ENCODE data around the gene LRRC75B. TPM values are rescaled to one million over a fixed set of nuclear protein-coding genes. Genes with fewer than 3 reads are reported as not detected.
"Not testable (repeated sequence)": the region's sequence is repeated elsewhere in the genome, so short reads cannot be mapped to it uniquely, and the experiment has no call there.

The LRRC75B gene
- total and polyA plus RNA-seq, 2 of the 8 experiments (the other 6 are each of a cell fraction or from before 2014, with no cell fraction given): 12.2 to 26.6 TPM

GRCh38 chr22:24627911-24628310, 35.0 kb upstream of the LRRC75B start:
- H2BK12ac ChIP-seq (ENCODE audit: low read depth, low read length); DNase-seq (ENCODE audit: low read depth in 1 of 2, low spot score in 2 of 2); H3K4ac ChIP-seq (replicated peaks; ENCODE audit: insufficient read length, low read depth, low read length); H3K4me2 ChIP-seq (ENCODE audit: insufficient read depth in 1 of 2, low read depth in 2 of 2, low read length in 2 of 2); H2BK5ac ChIP-seq (ENCODE audit: low read depth, low read length); H4K91ac ChIP-seq (replicated peaks; ENCODE audit: insufficient read length, low read length); POLR2A ChIA-PET (ENCODE audit: partially characterized antibody); H3K79me2 ChIP-seq (ENCODE audit: control insufficient read depth in 1 of 2, insufficient read depth in 2 of 2, low read length in 2 of 2); H3K79me1 ChIP-seq (ENCODE audit: low read depth, low read length); H2AFZ ChIP-seq (ENCODE audit: low read length); H3K18ac ChIP-seq (ENCODE audit: extremely low read depth, low read length); H3K4me1 ChIP-seq (replicated peaks in 1 of 4; ENCODE audit: control insufficient read depth in 3 of 4, insufficient read depth in 4 of 4, low read length in 3 of 4); H2BK15ac ChIP-seq (ENCODE audit: low read length); H4K5ac ChIP-seq (ENCODE audit: insufficient read length, low read depth, low read length); H3K23ac ChIP-seq (ENCODE audit: insufficient read length); H4K20me1 ChIP-seq (replicated peaks in 1 of 2; ENCODE audit: control insufficient read depth in 1 of 2, insufficient read depth in 2 of 2, low read length in 2 of 2); H3K27ac ChIP-seq (ENCODE audit: low read depth, low read length); H3K23me2 ChIP-seq (ENCODE audit: low read depth, low read length); CTCF ChIA-PET (ENCODE audit: partially characterized antibody); H3K56ac ChIP-seq (replicated peaks; ENCODE audit: insufficient read length, low read depth, low read length); H3K4me3 ChIP-seq (ENCODE audit: extremely low read depth in 1 of 4, insufficient read depth in 2 of 4, low read depth in 3 of 4, low read length in 4 of 4); H3K27me3 ChIP-seq (replicated peaks in 1 of 4; ENCODE audit: control insufficient read depth in 3 of 4, extremely low read depth in 1 of 4, insufficient read depth in 3 of 4, low read length in 3 of 4); H3K36me3 ChIP-seq (ENCODE audit: control insufficient read depth in 2 of 4, insufficient read depth in 4 of 4, low read length in 3 of 4); H2BK20ac ChIP-seq (ENCODE audit: low read length); H3K14ac ChIP-seq (ENCODE audit: insufficient read length); H2BK120ac ChIP-seq (replicated peaks; ENCODE audit: low read depth, low read length); H3K9me3 ChIP-seq (ENCODE audit: insufficient read depth in 2 of 2, low read depth in 1 of 2, low read length in 1 of 2); H4K8ac ChIP-seq (ENCODE audit: extremely low read depth, insufficient read depth, low read length); H3K9ac ChIP-seq (replicated peaks in 1 of 4; ENCODE audit: extremely low read depth in 1 of 4, low read depth in 3 of 4, low read length in 3 of 4); H2AK5ac ChIP-seq (ENCODE audit: low read depth, low read length); FAIRE-seq: not testable (repeated sequence)
- 93% methylated on average over 10 of the region's 16 CpGs; no CpG with 5 or more reads in 1 of the 2 experiments for WGBS, 2 experiments (ENCODE audit: extremely low coverage in 1 of 2, insufficient coverage in 1 of 2, insufficient read length in 1 of 2, insufficient replicate concordance in 2 of 2, low coverage in 1 of 2, low lambda C conversion rate in 2 of 2, missing lambda C conversion rate in 1 of 2)

- H3K9ac ChIP-seq (replicated peaks in 1 of 4; ENCODE audit: extremely low read depth in 1 of 4, low read depth in 3 of 4, low read length in 3 of 4); H3K18ac ChIP-seq (ENCODE audit: extremely low read depth, low read length); H2BK5ac ChIP-seq (ENCODE audit: low read depth, low read length); H2BK15ac ChIP-seq (ENCODE audit: low read length); H2BK20ac ChIP-seq (ENCODE audit: low read length); H3K56ac ChIP-seq (replicated peaks; ENCODE audit: insufficient read length, low read depth, low read length); H4K5ac ChIP-seq (ENCODE audit: insufficient read length, low read depth, low read length); POLR2A ChIA-PET (ENCODE audit: partially characterized antibody); H3K23ac ChIP-seq (ENCODE audit: insufficient read length); H3K14ac ChIP-seq (ENCODE audit: insufficient read length); H3K27me3 ChIP-seq (replicated peaks in 1 of 4; ENCODE audit: control insufficient read depth in 3 of 4, extremely low read depth in 1 of 4, insufficient read depth in 3 of 4, low read length in 3 of 4); H3K23me2 ChIP-seq (ENCODE audit: low read depth, low read length); H3K9me3 ChIP-seq (ENCODE audit: insufficient read depth in 2 of 2, low read depth in 1 of 2, low read length in 1 of 2); FAIRE-seq; H2AK5ac ChIP-seq (ENCODE audit: low read depth, low read length); H3K36me3 ChIP-seq (ENCODE audit: control insufficient read depth in 2 of 4, insufficient read depth in 4 of 4, low read length in 3 of 4); H4K20me1 ChIP-seq (replicated peaks in 1 of 2; ENCODE audit: control insufficient read depth in 1 of 2, insufficient read depth in 2 of 2, low read length in 2 of 2); H3K79me2 ChIP-seq (ENCODE audit: control insufficient read depth in 1 of 2, insufficient read depth in 2 of 2, low read length in 2 of 2); H3K79me1 ChIP-seq (ENCODE audit: low read depth, low read length); H3K27ac ChIP-seq (ENCODE audit: low read depth, low read length); H2AFZ ChIP-seq (ENCODE audit: low read length); H4K8ac ChIP-seq (ENCODE audit: extremely low read depth, insufficient read depth, low read length); DNase-seq (ENCODE audit: low read depth in 1 of 2, low spot score in 2 of 2); H3K4me2 ChIP-seq (ENCODE audit: insufficient read depth in 1 of 2, low read depth in 2 of 2, low read length in 2 of 2); H2BK120ac ChIP-seq (replicated peaks; ENCODE audit: low read depth, low read length); H4K91ac ChIP-seq (replicated peaks; ENCODE audit: insufficient read length, low read length); H3K4ac ChIP-seq (replicated peaks; ENCODE audit: insufficient read length, low read depth, low read length); H3K4me3 ChIP-seq (ENCODE audit: extremely low read depth in 1 of 4, insufficient read depth in 2 of 4, low read depth in 3 of 4, low read length in 4 of 4); H2BK12ac ChIP-seq (ENCODE audit: low read depth, low read length); H3K4me1 ChIP-seq (replicated peaks in 1 of 4; ENCODE audit: control insufficient read depth in 3 of 4, insufficient read depth in 4 of 4, low read length in 3 of 4): not testable (repeated sequence)
- CTCF ChIA-PET (ENCODE audit: partially characterized antibody): interaction anchor here (0.6 kb wide), 1 partner anchor 12 kb away, joined by 4 read pairs; no protein-coding TSS in a partner anchor
- WGBS, 2 experiments (ENCODE audit: extremely low coverage in 1 of 2, insufficient coverage in 1 of 2, insufficient read length in 1 of 2, insufficient replicate concordance in 2 of 2, low coverage in 1 of 2, low lambda C conversion rate in 2 of 2, missing lambda C conversion rate in 1 of 2): 96% methylated on average over 2 of the region's 2 CpGs; no CpG with 5 or more reads in 1 of the 2 experiments
These were observed 29.7 kb upstream of the LRRC75B start for GRCh38 chr22:24622596-24622995.
